ENCODE data around the gene UNCX.

GRCh38 chr7:1269336-1269890 is 36.7 kb downstream of the UNCX start:
- no peak for TF ChIP-seq CTCF (IDR thresholded peaks at IDR 0.05)
- TF ChIP-seq POLR2A (IDR thresholded peaks at IDR 0.05), result no peak

Data from heart left ventricle (tissue), 13 donors.